Upper lobe of left lung (tissue), 4 donors: ENCODE data around the gene TMEM132A.

Experiments
- POLR2A ChIP-seq, 4 donors: fragments of 450-650 bp; IDR thresholded peaks; one replicate each; pipeline ENCODE4 v1.5.1; 2016 to 2017; ENCODE audit warnings: antibody characterized with exemption in 4 of 4, mild to moderate bottlenecking in 2 of 4
- TF ChIP-seq, protein P1 (sequence below), 6 experiments: fragments of 450-650 bp in 4 of 6; fragments of 200-600 bp in 2 of 6; sonication (generic) in 2 of 6; IDR thresholded peaks; one replicate each; pipeline ENCODE4 v1.5.1; 2016 to 2019; ENCODE audit warnings: antibody characterized with exemption in 6 of 6

DNA sequence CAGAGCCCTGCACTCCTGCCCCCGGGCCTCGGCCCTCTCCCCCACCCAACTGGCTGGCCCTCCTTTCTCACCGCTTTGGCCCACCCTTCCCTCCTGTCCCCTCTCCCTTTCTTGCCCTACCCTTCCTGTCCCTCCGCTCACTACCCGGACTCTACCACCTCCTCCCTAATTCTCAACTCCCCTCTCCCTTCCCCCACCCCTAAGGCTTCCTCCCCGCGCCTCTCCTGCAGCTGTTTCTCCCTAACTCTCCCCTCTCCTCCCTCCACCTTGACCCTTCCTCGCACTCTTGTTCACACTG lies 27.3 kb downstream of the TMEM132A start:
- TF ChIP-seq, protein P1, sequence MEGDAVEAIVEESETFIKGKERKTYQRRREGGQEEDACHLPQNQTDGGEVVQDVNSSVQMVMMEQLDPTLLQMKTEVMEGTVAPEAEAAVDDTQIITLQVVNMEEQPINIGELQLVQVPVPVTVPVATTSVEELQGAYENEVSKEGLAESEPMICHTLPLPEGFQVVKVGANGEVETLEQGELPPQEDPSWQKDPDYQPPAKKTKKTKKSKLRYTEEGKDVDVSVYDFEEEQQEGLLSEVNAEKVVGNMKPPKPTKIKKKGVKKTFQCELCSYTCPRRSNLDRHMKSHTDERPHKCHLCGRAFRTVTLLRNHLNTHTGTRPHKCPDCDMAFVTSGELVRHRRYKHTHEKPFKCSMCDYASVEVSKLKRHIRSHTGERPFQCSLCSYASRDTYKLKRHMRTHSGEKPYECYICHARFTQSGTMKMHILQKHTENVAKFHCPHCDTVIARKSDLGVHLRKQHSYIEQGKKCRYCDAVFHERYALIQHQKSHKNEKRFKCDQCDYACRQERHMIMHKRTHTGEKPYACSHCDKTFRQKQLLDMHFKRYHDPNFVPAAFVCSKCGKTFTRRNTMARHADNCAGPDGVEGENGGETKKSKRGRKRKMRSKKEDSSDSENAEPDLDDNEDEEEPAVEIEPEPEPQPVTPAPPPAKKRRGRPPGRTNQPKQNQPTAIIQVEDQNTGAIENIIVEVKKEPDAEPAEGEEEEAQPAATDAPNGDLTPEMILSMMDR (IDR thresholded peaks at IDR 0.05) = no peak
- no peak for TF ChIP-seq POLR2A (IDR thresholded peaks at IDR 0.05)
